ENCODE data around the gene GLYATL1. TPM values are rescaled to one million over a fixed set of nuclear protein-coding genes. Genes with fewer than 3 reads are reported as not detected.

GLYATL1 gene
- total and polyA plus RNA-seq, 2 of the 13 experiments (the other 11 are each of a cell fraction or from before 2014, with no cell fraction given): 0.17 TPM; not detected in 1

- TF ChIP-seq DMTF1 (CRISPR knock-in tag; IDR thresholded peaks at IDR 0.05): no peak
- no peak for TF ChIP-seq IKZF1 (IDR thresholded peaks at IDR 0.05)
Observed at GRCh38 chr11:58921778-58922390, 17.4 kb upstream of the GLYATL1 start (continued).

- TF ChIP-seq MBD4 (IDR thresholded peaks at IDR 0.05; ENCODE audit: borderline replicate concordance, low read length): no peak
- no peak for TF ChIP-seq ZFP82 (CRISPR knock-in tag; IDR thresholded peaks at IDR 0.05; ENCODE audit: borderline replicate concordance)
- no peak for TF ChIP-seq ARNTL (CRISPR knock-in tag; IDR thresholded peaks at IDR 0.05)
- TF ChIP-seq YEATS4 (CRISPR knock-in tag; IDR thresholded peaks at IDR 0.05; ENCODE audit: borderline replicate concordance): no peak
- TF ChIP-seq ZMYM4 (CRISPR knock-in tag; IDR thresholded peaks at IDR 0.05): no peak
- no peak for TF ChIP-seq RFX1 (IDR thresholded peaks at IDR 0.05)
- no peak for TF ChIP-seq MZF1 (CRISPR knock-in tag; IDR thresholded peaks at IDR 0.05; ENCODE audit: borderline replicate concordance)
- no peak for TF ChIP-seq NAIF1 (CRISPR knock-in tag; IDR thresholded peaks at IDR 0.05; ENCODE audit: borderline replicate concordance)
- no peak for TF ChIP-seq WIZ (CRISPR knock-in tag; IDR thresholded peaks at IDR 0.05)
- TF ChIP-seq DR1 (CRISPR knock-in tag; IDR thresholded peaks at IDR 0.05): no peak
- no peak for TF ChIP-seq ARNT2 (CRISPR knock-in tag; IDR thresholded peaks at IDR 0.05; ENCODE audit: low read depth)
- TF ChIP-seq ASH2L (IDR thresholded peaks at IDR 0.05; ENCODE audit: insufficient read length, low read depth, low read length): no peak
- no peak for TF ChIP-seq ZNF766 (CRISPR knock-in tag; IDR thresholded peaks at IDR 0.05; ENCODE audit: borderline replicate concordance)
- no peaks in the 10 kb centered on the region for H4K20me1 ChIP-seq (ENCODE audit: insufficient read depth, low read length)
- CTCF ChIA-PET (ENCODE audit: low intra/inter-chr PET ratio, low total read pairs): no interaction called here
- H3K9me3 ChIP-seq (ENCODE audit: low read length): peaks cover 3% of the 10 kb centered on the region
- H2AFZ ChIP-seq (ENCODE audit: low read length): no peak overlapping the region
- no peak overlapping the region for H3K4me3 ChIP-seq (replicated peaks in 1 of 3; ENCODE audit: insufficient read depth in 1 of 3, low read depth in 2 of 3, low read length in 3 of 3)
- no TSS peak for BruUV-seq (replicated peaks)
- POLR2A ChIA-PET: no interaction called here
- H3K9ac ChIP-seq (ENCODE audit: insufficient read depth, low read depth, low read length): no peak overlapping the region
- peaks cover 2 to 4% of the 10 kb centered on the region in 2 experiments; a peak in 3 of 5 replicates for H3K27me3 ChIP-seq (ENCODE audit: control insufficient read depth in 1 of 2, insufficient read depth in 2 of 2, low read length in 2 of 2)
- in situ Hi-C loops (cut with HindIII; ENCODE audit: extremely low pct_ligation_motif_present, low pct_unique_long_range_greater_than_20kb): no loop called here
- no peak for DNase-seq (ENCODE audit: low spot score)
- 7% methylated on average over 5 of the region's 5 CpGs for WGBS (ENCODE audit: low lambda C conversion rate)
- ATAC-seq: no peak
- no peak overlapping the region for H3K4me2 ChIP-seq (ENCODE audit: low read depth, low read length)
- no peak for FAIRE-seq
- H3K4me1 ChIP-seq (ENCODE audit: insufficient read depth, low read length): peaks cover 27% of the 10 kb centered on the region
- intact Hi-C loops (cut with micrococcal nuclease; ENCODE audit: unreplicated experiment): loop anchor here (10.0 kb wide), 1 partner anchor 158 kb away; no protein-coding TSS in a partner anchor
- no peaks in the 10 kb centered on the region for H3K79me2 ChIP-seq (ENCODE audit: insufficient read depth, low read length)
- H3K36me3 ChIP-seq (replicated peaks in 1 of 2; ENCODE audit: control insufficient read depth in 1 of 2, insufficient read depth in 2 of 2, low read length in 2 of 2): no peaks in the 10 kb centered on the region
- H3K27ac ChIP-seq (ENCODE audit: extremely low read length, insufficient read depth, low read length): no peak overlapping the region
Observed at GRCh38 chr11:58922479-58922878, 16.8 kb upstream of the GLYATL1 start.
